Activated naive CD4-positive, alpha-beta T cell treated with anti-CD3 and anti-CD28 coated beads for 36 hours (primary cell): Measurements from ENCODE around the gene TRIM41. TPM values are rescaled to one million over a fixed set of nuclear protein-coding genes. Genes with fewer than 3 reads are reported as not detected.

Experiments
- CTCF ChIA-PET: fragments of 350-600 bp; sonication (Branson Sonifier 250); formaldehyde crosslinking; loops from one replicate; lab custom pipeline; 2021; ENCODE audit warnings: antibody characterized with exemption; lab: Charles Lee
- DNase-seq: peaks from one replicate; pipeline ENCODE4 v3.0.0-alpha.2; 2020
- H3K27ac Mint-ChIP-seq: one replicate; pipeline ENCODE4 v1.8.0; 2021; ENCODE audit warnings: mild to moderate bottlenecking, mixed read lengths
- H3K27me3 Mint-ChIP-seq: one replicate; pipeline ENCODE4 v1.8.0; 2021; ENCODE audit warnings: low read depth, mixed read lengths
- H3K36me3 Mint-ChIP-seq: one replicate; pipeline ENCODE4 v1.8.0; 2021; ENCODE audit warnings: low read depth, mixed read lengths
- H3K4me1 Mint-ChIP-seq: one replicate; pipeline ENCODE4 v1.8.0; 2021; ENCODE audit warnings: low read depth, mixed read lengths
- H3K4me3 Mint-ChIP-seq: one replicate; pipeline ENCODE4 v1.8.0; 2021; ENCODE audit warnings: mild to moderate bottlenecking, moderate library complexity, mixed read lengths
- H3K9me3 Mint-ChIP-seq: one replicate; pipeline ENCODE4 v1.8.0; 2021; ENCODE audit warnings: mixed read lengths
- intact Hi-C: fragments of 100-400 bp; cut with micrococcal nuclease; formaldehyde crosslinking; loops from one replicate; pipeline ENCODE4 v1.15.1; 2023
- total RNA-seq, 2 experiments: library from RNA; stranded (reverse); gene quantifications; one replicate each; pipeline ENCODE4 v1.2.3, GENCODE V29; 2021

The TRIM41 gene
- total RNA-seq, 2 experiments from 2014 or later, result 36.5 to 37.3 TPM

DNA sequence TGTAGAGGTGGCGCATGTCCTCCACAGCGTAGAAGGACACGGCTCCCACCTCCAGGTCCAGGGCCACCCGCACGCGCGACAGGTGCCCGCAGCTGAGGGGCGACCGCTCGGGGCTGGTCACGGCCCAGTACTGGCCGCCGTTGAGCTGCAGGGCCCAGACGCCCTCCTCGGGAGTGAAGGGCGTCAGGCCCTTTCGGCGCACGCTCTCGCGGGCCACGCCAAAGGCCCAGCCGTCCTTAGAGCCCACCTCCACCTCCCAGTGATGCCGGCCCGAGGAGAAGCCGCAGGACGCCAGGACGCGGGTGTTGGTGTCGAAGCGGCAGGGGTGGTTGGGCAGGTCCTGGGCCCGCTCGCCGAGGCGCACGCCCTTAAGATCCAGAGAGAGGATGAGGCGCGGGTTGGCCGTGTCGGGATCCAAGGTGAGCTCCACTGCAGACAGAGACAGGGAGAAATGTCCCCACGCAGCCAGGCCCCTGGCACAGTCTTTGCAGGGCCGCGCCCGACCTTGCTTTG is 27.8 kb upstream of the TRIM41 start:
- intact Hi-C loops, result no loop called here
- Mint-ChIP-seq H3K4me3 (no peak overlapping the region), H3K36me3 (peaks cover 3% of the 10 kb centered on the region), H3K9me3 (no peaks in the 10 kb centered on the region), H3K27ac (no peak overlapping the region), H3K4me1 (peaks cover 9% of the 10 kb centered on the region), H3K27me3 (peaks cover 4% of the 10 kb centered on the region)
- CTCF ChIA-PET, result no interaction called here
- DNase-seq, result no peak

- Mint-ChIP-seq H3K27me3 (no peaks in the 10 kb centered on the region), H3K9me3 (no peaks in the 10 kb centered on the region), H3K27ac (no peak overlapping the region), H3K36me3 (no peaks in the 10 kb centered on the region), H3K4me3 (no peak overlapping the region), H3K4me1 (peaks cover 7% of the 10 kb centered on the region)
- DNase-seq, result no peak
- CTCF ChIA-PET, result interaction anchor here (1.2 kb wide), 1 partner anchor 9 kb away, joined by 3 read pairs; no protein-coding TSS in a partner anchor
- intact Hi-C loops, result no loop called here
These were observed 25.6 kb upstream of the TRIM41 start for GRCh38 chr5:181197326-181197951.

DNA sequence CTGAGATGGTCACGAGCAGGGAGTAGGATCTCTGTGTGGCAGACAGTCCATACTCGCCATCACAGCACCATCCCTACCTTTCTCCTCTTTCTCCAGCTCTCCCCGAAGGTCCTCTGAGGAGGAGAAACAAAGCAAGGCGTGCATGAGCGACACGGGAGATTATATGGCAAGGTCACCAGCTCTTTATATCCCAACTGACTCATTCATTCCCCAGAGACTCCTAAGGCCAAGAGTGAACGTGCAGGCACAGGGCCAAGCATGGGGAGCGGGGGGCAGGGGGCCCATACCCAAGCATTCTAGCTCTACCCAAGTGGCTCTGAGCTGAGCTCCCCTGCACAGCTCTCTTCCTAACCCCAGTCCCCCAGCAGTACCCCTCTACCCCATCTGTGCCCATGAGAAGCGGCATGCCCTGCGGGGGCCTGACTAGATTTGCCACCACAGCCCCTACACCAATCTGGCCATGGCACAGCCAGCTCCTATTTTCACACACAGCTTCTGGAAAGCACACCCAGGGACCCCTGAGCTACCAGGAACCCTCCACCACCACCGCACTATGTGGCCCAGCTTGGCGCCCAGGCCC is 24.9 kb upstream of the TRIM41 start:
- Mint-ChIP-seq H3K36me3 (no peaks in the 10 kb centered on the region), H3K9me3 (no peaks in the 10 kb centered on the region), H3K4me1 (peaks cover under 1% of the 10 kb centered on the region), H3K27ac (no peak overlapping the region), H3K4me3 (no peak overlapping the region), H3K27me3 (no peaks in the 10 kb centered on the region)
- intact Hi-C loops, result no loop called here
- no peak for DNase-seq
- CTCF ChIA-PET, result interaction anchor here (0.6 to 1.2 kb wide), 2 partner anchors 8 to 333 kb away, joined by 3 read pairs; no protein-coding TSS in a partner anchor

DNA sequence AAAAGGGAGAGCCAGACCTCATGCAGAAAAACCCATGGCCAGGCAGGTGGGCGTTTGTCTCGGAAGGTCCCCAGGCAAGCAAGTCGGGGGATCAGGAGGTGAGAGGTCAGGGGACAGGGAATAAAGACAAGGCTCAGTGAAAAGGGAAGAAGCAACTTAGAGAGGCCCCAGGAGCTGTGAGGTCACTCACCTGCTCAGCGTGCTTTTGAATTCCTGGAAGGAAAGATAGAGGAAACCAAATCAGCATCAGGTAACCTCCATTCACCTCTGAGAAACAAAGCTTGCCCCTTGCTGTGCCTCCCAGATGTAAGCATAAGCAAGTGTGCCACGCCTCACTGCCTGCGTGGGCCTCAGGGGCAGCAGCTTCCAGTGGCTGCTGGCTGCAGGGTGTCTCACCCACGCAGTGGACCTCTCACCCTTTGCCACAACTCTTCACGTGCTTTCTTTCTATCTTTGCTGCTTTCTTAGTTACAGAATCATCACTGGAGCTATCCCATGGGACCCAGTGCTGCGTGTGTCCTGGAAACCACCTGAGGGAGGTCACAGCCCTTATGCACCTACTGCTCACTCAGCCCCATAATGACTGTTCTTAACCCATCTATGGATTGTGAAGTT is 24.1 kb upstream of the TRIM41 start:
- DNase-seq, result no peak
- intact Hi-C loops, result no loop called here
- Mint-ChIP-seq H3K27me3 (peaks cover under 1% of the 10 kb centered on the region), H3K4me1 (no peaks in the 10 kb centered on the region), H3K36me3 (no peaks in the 10 kb centered on the region), H3K9me3 (no peaks in the 10 kb centered on the region), H3K4me3 (no peak overlapping the region), H3K27ac (no peak overlapping the region)
- CTCF ChIA-PET, result interaction anchor here (0.6 to 0.8 kb wide), 2 partner anchors 15 to 334 kb away, joined by 3 read pairs; no protein-coding TSS in a partner anchor

DNA sequence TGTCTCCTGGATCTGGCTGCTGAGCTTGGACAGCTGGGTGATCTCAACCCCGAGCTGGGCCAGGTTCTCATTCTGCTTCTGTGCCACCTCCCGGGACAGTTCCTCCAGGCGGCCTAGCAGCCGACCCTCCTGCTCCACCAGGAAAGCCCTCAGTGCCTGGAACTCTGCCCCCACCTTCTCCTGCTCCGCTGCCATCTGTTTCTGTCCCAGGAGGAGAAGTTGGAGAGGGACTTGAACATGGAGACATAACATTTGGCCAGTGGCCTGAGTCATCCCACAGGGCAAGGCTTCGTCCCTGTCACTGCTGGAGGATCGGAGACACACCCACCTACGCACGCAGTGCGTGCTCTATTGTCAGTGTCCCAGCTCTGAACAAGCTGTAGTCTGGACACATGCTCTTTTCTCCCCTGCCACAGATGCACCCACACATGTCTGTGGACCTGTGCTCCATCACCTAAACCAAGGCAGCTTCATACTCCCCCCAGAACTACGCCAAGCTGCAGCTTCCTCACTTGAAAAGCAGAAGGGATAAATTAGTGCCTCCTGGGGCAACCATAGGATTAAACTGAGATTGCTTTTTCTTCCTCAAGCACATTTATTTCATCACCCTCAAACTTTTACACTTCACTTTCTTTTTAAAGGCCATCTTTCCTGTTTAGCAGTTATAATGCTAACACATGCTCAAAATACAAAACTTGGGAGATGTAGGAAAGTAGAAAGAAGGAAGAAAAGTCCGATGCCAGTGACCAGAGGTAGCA is 23.0 kb upstream of the TRIM41 start:
- H3K36me3 Mint-ChIP-seq, result no peaks in the 10 kb centered on the region
- no peak overlapping the region for H3K4me3 Mint-ChIP-seq
- H3K27me3 Mint-ChIP-seq, result peaks cover 3% of the 10 kb centered on the region
- H3K27ac Mint-ChIP-seq, result no peak overlapping the region
- intact Hi-C loops, result no loop called here
- H3K4me1 Mint-ChIP-seq, result no peaks in the 10 kb centered on the region
- CTCF ChIA-PET, result no interaction called here
- H3K9me3 Mint-ChIP-seq, result no peaks in the 10 kb centered on the region
- DNase-seq, result no peak

- intact Hi-C loops, result no loop called here
- H3K4me3 Mint-ChIP-seq, result no peak overlapping the region
- no peaks in the 10 kb centered on the region for H3K36me3 Mint-ChIP-seq
- no peaks in the 10 kb centered on the region for H3K9me3 Mint-ChIP-seq
- peaks cover 8% of the 10 kb centered on the region for H3K27me3 Mint-ChIP-seq
- DNase-seq, result no peak
- no peak overlapping the region for H3K27ac Mint-ChIP-seq
- H3K4me1 Mint-ChIP-seq, result peaks cover 4% of the 10 kb centered on the region
- CTCF ChIA-PET, result no interaction called here
These were observed 22.3 kb upstream of the TRIM41 start for GRCh38 chr5:181200816-181201215.

DNA sequence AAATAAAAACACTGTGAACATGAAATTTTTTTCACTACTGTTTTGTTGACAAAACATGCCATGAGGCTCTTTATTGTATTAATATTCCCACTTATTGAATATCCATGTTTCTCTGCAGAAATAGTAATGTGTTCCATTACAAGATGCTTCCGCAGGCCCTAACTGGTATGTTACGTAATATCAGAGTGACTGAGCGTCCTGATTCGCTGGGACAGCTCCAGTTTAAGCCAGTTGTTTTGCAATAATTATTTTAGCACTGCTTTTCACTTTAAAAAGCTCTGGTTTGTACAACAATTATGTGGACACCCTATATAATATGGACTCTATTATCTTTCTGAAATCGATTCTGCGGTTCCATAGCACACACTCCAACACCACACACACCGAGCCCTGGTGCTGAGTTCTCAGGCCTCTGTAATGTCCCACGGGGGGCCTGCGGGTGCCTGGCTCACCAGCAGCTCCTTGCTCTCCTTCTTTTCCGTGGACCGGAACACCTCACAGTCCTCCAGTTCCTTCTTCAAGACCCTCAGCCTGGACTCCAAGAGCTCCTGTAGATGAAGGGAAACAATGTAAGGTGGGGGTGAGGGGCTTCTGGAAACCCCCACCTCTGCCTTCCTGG is 19.9 kb upstream of the TRIM41 start:
- Mint-ChIP-seq H3K27me3 (peaks cover 19% of the 10 kb centered on the region), H3K4me1 (peaks cover 24% of the 10 kb centered on the region), H3K36me3 (peaks cover 10% of the 10 kb centered on the region), H3K4me3 (peak overlapping the region; percentile 92), H3K27ac (no peak overlapping the region), H3K9me3 (no peaks in the 10 kb centered on the region)
- intact Hi-C loops, result no loop called here
- CTCF ChIA-PET, result interaction anchor here (0.9 to 1.2 kb wide), 2 partner anchors 10 to 12 kb away, joined by 3 to 4 read pairs; no protein-coding TSS in a partner anchor
- no peak for DNase-seq

- Mint-ChIP-seq H3K4me1 (peaks cover 27% of the 10 kb centered on the region), H3K9me3 (no peaks in the 10 kb centered on the region), H3K27ac (no peak overlapping the region), H3K4me3 (peak overlapping the region; percentile 92), H3K36me3 (peaks cover 10% of the 10 kb centered on the region), H3K27me3 (peaks cover 19% of the 10 kb centered on the region)
- intact Hi-C loops, result no loop called here
- no peak for DNase-seq
- CTCF ChIA-PET, result interaction anchor here (1.2 kb wide), 1 partner anchor 11 kb away, joined by 4 read pairs; no protein-coding TSS in a partner anchor
These were observed 19.3 kb upstream of the TRIM41 start for GRCh38 chr5:181203777-181204112.

DNA sequence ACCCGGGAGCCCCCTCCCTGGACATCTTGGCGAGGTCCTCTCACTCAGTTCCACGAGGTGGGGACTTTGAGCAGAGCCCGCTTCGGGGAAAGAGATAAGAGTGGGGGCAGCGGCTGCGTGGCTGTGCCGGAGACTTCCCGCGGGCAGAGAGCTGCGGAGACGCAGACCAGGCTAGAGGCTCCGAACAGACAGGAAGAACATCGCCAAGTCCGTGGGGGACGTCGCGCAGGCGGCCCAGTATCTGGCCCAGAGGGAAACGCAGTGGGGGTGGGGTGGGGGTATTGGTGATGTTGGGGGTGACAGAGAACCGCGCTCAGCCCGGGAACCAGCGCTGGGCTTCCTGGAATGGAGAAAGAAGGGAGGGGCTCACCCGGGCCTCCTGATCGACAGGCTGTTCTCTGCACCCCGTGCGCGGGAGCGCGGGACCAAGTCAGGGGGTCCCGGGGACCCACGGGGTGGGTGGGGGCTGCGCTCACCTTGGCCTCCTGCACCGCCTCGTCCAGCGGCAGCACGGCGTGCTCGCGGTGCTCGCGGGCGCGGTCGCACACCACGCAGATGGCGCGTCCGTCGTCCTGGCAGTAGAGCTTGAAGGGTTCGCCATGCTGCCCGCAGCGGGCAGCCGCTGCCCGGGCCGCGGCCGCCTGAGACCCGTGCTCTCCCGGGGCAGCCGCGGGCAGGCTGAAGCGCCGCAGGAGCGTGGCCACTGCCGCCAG is 18.8 kb upstream of the TRIM41 start:
- H3K4me1 Mint-ChIP-seq, result peaks cover 27% of the 10 kb centered on the region
- DNase-seq, result no peak
- H3K4me3 Mint-ChIP-seq, result peak overlapping the region; percentile 92
- no peaks in the 10 kb centered on the region for H3K9me3 Mint-ChIP-seq
- peaks cover 19% of the 10 kb centered on the region for H3K27me3 Mint-ChIP-seq
- peaks cover 10% of the 10 kb centered on the region for H3K36me3 Mint-ChIP-seq
- CTCF ChIA-PET, result interaction anchor here (1.0 to 1.5 kb wide), 2 partner anchors 15 to 44 kb away, joined by 3 to 5 read pairs; no protein-coding TSS in a partner anchor
- intact Hi-C loops, result no loop called here
- H3K27ac Mint-ChIP-seq, result no peak overlapping the region

GRCh38 chr5:181204826-181205760 is 18.0 kb upstream of the TRIM41 start, which contains the start of gene TRIM7:
TRIM7 (minus strand) TSS chr5:181205196; CDS start chr5:181205110, 86 bp downstream.
- DNase-seq, result no peak
- Mint-ChIP-seq H3K27ac (no peak within 1 kb of the TSS), H3K4me3 (peak within 1 kb of the TSS; percentile 92), H3K36me3 (peaks cover 10% of the 10 kb centered on the region), H3K4me1 (peaks cover 27% of the 10 kb centered on the region), H3K27me3 (peaks cover 19% of the 10 kb centered on the region), H3K9me3 (no peaks in the 10 kb centered on the region)
- intact Hi-C loops, result no loop called here
- CTCF ChIA-PET, result interaction anchor here (0.5 to 1.5 kb wide), 3 partner anchors 15 to 45 kb away, joined by 3 to 5 read pairs (median 5); no protein-coding TSS in a partner anchor
